Hepatocyte (in vitro differentiated cells): ENCODE measurements around the gene AUTS2. TPM values are rescaled to one million over a fixed set of nuclear protein-coding genes. Genes with fewer than 3 reads are reported as not detected.

Experiments used
- DNase-seq: peaks from one replicate; pipeline ENCODE4 v3.0.0-alpha.2; 2016; ENCODE audit warnings: low spot score
- H2AFZ ChIP-seq: fragments of 200-600 bp; sonication (generic); 2 replicates; pipeline ENCODE4 v1.6.0; 2016; ENCODE audit warnings: antibody characterized with exemption, mild to moderate bottlenecking
- H3K27ac ChIP-seq: fragments of 200-600 bp; sonication (generic); 2 replicates; pipeline ENCODE4 v1.5.1; 2016; ENCODE audit warnings: mild to moderate bottlenecking
- H3K27me3 ChIP-seq: fragments of 200-600 bp; sonication (generic); 2 replicates; pipeline ENCODE4 v1.6.1; 2016
- H3K36me3 ChIP-seq: fragments of 200-600 bp; sonication (generic); replicated peaks from 2 replicates; pipeline ENCODE4 v1.5.1; 2016; ENCODE audit warnings: low read depth; ENCODE audit not compliant: insufficient read depth
- H3K4me1 ChIP-seq: fragments of 200-600 bp; sonication (generic); 2 replicates; pipeline ENCODE4 v1.5.1; 2016; ENCODE audit warnings: mild to moderate bottlenecking, moderate library complexity; ENCODE audit not compliant: insufficient read depth
- H3K4me2 ChIP-seq: fragments of 200-600 bp; sonication (generic); 2 replicates; pipeline ENCODE4 v1.6.0; 2016
- H3K4me3 ChIP-seq: fragments of 200-600 bp; sonication (generic); 2 replicates; pipeline ENCODE4 v1.5.1; 2016; ENCODE audit warnings: mild to moderate bottlenecking
- H3K79me2 ChIP-seq: fragments of 200-600 bp; sonication (generic); 2 replicates; pipeline ENCODE4 v1.6.0; 2017; ENCODE audit warnings: mild to moderate bottlenecking
- H3K9me2 ChIP-seq: fragments of 200-600 bp; sonication (generic); replicated peaks from 2 replicates; pipeline ENCODE4 v1.6.0; 2017; ENCODE audit warnings: mild to moderate bottlenecking; ENCODE audit not compliant: insufficient read depth
- H3K9me3 ChIP-seq: fragments of 200-600 bp; sonication (generic); 2 replicates; pipeline ENCODE4 v1.5.1; 2016; ENCODE audit warnings: low read depth, mild to moderate bottlenecking
- H4K20me1 ChIP-seq: fragments of 200-600 bp; sonication (generic); 2 replicates; pipeline ENCODE4 v1.6.0; 2016; ENCODE audit warnings: mild to moderate bottlenecking; ENCODE audit not compliant: insufficient read depth, poor library complexity, severe bottlenecking
- EZH2 ChIP-seq: fragments of 200-600 bp; sonication (generic); IDR thresholded peaks from 2 replicates; pipeline ENCODE4 v1.6.1; 2016; ENCODE audit warnings: antibody characterized with exemption, mild to moderate bottlenecking, borderline replicate concordance
- EZH2phosphoT487 ChIP-seq: fragments of 200-600 bp; sonication (generic); IDR thresholded peaks from one replicate; pipeline ENCODE4 v1.6.1; 2018; ENCODE audit warnings: antibody characterized with exemption, mild to moderate bottlenecking, low read depth, moderate library complexity; ENCODE audit not compliant: unreplicated experiment, severe bottlenecking
- WGBS: methylation state at CpG from one replicate; pipeline ENCODE4 v1.1.6; 2016; ENCODE audit warnings: low lambda C conversion rate; ENCODE audit errors: missing lambda C conversion rate; 5-methylcytosine and 5-hydroxymethylcytosine counted together
- polyA plus RNA-seq: library from polyadenylated mRNA; unstranded; fragments of >200 nt; fragmentation: Nextera tagmentation; extraction: Ambion mirVana; gene quantifications from 2 replicates; pipeline ENCODE4 v1.2.1, GENCODE V29; 2016
- total RNA-seq: library from RNA; depleted of rRNA; stranded (reverse); fragments of >200 nt; gene quantifications from 2 replicates; pipeline ENCODE4 v1.2.3, GENCODE V29; 2014
- TF ChIP-seq, protein P1 (sequence below): fragments of 200-600 bp; sonication (generic); IDR thresholded peaks from 2 replicates; pipeline ENCODE4 v1.5.1; 2016; ENCODE audit warnings: antibody characterized with exemption, mild to moderate bottlenecking; ENCODE audit not compliant: poor library complexity

Gene AUTS2
- total and polyA plus RNA-seq, 2 experiments from 2014 or later: 34.4 to 40.9 TPM

DNA sequence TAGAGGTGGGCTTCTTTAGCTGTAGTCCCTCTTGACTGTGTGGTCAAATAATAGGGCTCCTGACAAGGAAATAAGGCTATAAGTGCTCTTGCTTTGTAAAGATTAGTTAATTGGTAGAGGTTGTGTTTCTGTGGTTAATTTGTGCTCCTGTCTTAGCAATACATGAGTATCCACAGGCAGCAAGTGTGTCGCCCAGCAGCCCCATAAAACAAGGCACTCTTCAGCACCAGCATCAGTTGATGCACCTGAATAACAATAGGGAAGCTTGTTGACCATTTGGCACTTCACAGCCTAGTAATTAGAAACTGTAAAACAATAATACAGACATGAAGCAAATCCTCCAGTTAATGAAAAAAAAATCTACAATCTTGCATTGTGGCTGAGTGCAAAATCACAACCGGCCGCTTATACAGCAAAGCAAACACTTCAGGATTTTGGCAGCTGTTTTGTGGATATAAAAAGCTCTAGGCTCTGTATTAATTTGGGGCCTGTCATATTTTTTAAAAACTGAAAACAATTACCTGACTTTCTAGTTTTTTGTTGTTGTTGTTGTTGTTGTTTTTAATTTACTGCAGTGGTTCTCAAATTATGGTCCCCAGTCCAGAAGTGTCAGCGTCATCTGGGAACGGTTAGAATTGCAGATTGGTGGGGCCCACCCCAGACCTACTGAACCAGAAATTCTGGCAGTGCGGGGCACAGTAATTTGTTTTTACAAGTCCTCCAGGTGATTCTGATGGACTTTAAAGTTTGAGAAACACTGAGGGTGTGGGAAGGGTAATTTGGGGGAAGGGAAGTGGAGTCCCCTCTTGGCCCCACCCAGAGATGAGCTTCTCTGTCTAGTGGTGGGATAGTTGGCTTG lies 56.8 kb downstream of the AUTS2 start:
- 81% methylated on average over 6 of the region's 6 CpGs for WGBS
- no peak for DNase-seq
- Histone ChIP-seq H3K4me2 (no peak overlapping the region), H3K36me3 (no peaks in the 10 kb centered on the region), H3K79me2 (peaks cover 22% of the 10 kb centered on the region), H3K9me2 (no peaks in the 10 kb centered on the region), H3K27me3 (no peaks in the 10 kb centered on the region), H3K27ac (no peak overlapping the region), H2AFZ (no peak overlapping the region), H4K20me1 (peaks cover 18% of the 10 kb centered on the region), H3K4me3 (no peak overlapping the region), H3K9me3 (no peaks in the 10 kb centered on the region), H3K4me1 (peaks cover 20% of the 10 kb centered on the region)
- no peak for TF ChIP-seq EZH2
- TF ChIP-seq, protein P1, sequence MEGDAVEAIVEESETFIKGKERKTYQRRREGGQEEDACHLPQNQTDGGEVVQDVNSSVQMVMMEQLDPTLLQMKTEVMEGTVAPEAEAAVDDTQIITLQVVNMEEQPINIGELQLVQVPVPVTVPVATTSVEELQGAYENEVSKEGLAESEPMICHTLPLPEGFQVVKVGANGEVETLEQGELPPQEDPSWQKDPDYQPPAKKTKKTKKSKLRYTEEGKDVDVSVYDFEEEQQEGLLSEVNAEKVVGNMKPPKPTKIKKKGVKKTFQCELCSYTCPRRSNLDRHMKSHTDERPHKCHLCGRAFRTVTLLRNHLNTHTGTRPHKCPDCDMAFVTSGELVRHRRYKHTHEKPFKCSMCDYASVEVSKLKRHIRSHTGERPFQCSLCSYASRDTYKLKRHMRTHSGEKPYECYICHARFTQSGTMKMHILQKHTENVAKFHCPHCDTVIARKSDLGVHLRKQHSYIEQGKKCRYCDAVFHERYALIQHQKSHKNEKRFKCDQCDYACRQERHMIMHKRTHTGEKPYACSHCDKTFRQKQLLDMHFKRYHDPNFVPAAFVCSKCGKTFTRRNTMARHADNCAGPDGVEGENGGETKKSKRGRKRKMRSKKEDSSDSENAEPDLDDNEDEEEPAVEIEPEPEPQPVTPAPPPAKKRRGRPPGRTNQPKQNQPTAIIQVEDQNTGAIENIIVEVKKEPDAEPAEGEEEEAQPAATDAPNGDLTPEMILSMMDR: no peak
- no peak for TF ChIP-seq EZH2phosphoT487

GRCh38 chr7:69656077-69656476 lies 57.8 kb downstream of the AUTS2 start:
- DNase-seq: no peak
- Histone ChIP-seq H3K9me2 (no peaks in the 10 kb centered on the region), H3K9me3 (no peaks in the 10 kb centered on the region), H3K79me2 (peaks cover 31% of the 10 kb centered on the region), H3K4me1 (peaks cover 20% of the 10 kb centered on the region), H3K27me3 (no peaks in the 10 kb centered on the region), H3K4me2 (no peak overlapping the region), H4K20me1 (peaks cover 23% of the 10 kb centered on the region), H2AFZ (no peak overlapping the region), H3K36me3 (no peaks in the 10 kb centered on the region), H3K27ac (no peak overlapping the region), H3K4me3 (no peak overlapping the region)
- TF ChIP-seq, protein P1: no peak
- TF ChIP-seq EZH2phosphoT487 (no peak), EZH2 (no peak)
- WGBS: 96% methylated on average over 2 of the region's 2 CpGs

- no peaks in the 10 kb centered on the region for H3K9me2 ChIP-seq
- peaks cover 23% of the 10 kb centered on the region for H4K20me1 ChIP-seq
- H3K4me1 ChIP-seq: peaks cover 20% of the 10 kb centered on the region
- peaks cover 39% of the 10 kb centered on the region for H3K79me2 ChIP-seq
- no peaks in the 10 kb centered on the region for H3K36me3 ChIP-seq
- H3K9me3 ChIP-seq: no peaks in the 10 kb centered on the region
- TF ChIP-seq, protein P1: no peak
- TF ChIP-seq EZH2 (no peak), EZH2phosphoT487 (no peak)
- 15% methylated on average over 5 of the region's 5 CpGs for WGBS
- peak overlapping the region; percentile 15 for H3K4me2 ChIP-seq
- DNase-seq: no peak
- H3K27me3 ChIP-seq: no peaks in the 10 kb centered on the region
- H3K4me3 ChIP-seq: no peak overlapping the region
- H2AFZ ChIP-seq: no peak overlapping the region
- H3K27ac ChIP-seq: no peak overlapping the region
These were observed 58.6 kb downstream of the AUTS2 start for GRCh38 chr7:69656890-69657289.
